Kidney epithelial cell (primary cell): ENCODE measurements around the gene AKT1. TPM values are rescaled to one million over a fixed set of nuclear protein-coding genes. Genes with fewer than 3 reads are reported as not detected.
"Not testable (repeated sequence)": the region's sequence is repeated elsewhere in the genome, so short reads cannot be mapped to it uniquely, and the experiment has no call there.

Experiments
- DNase-seq: peaks from one replicate; pipeline ENCODE4 v3.0.0-alpha.2; 2010; ENCODE audit warnings: low read depth
- H3K27me3 ChIP-seq: 2 replicates; pipeline ENCODE4 v1.6.0; 2011; ENCODE audit warnings: low read length; ENCODE audit not compliant: control insufficient read depth, insufficient read depth
- H3K36me3 ChIP-seq: 2 replicates; pipeline ENCODE4 v1.5.1; 2011; ENCODE audit warnings: low read length; ENCODE audit not compliant: control insufficient read depth, insufficient read depth
- H3K4me3 ChIP-seq: 2 replicates; pipeline ENCODE4 v1.5.1; 2011; ENCODE audit warnings: low read depth, mild to moderate bottlenecking, control low read depth, low read length
- total RNA-seq: library from RNA; depleted of rRNA; stranded (reverse); fragments of >200 nt; gene quantifications from 2 replicates; pipeline ENCODE4 v1.2.3, GENCODE V29; 2015
- TF ChIP-seq, protein P1 (sequence below): IDR thresholded peaks from 2 replicates; pipeline ENCODE4 v1.5.1; 2011; ENCODE audit warnings: mild to moderate bottlenecking, moderate library complexity, low read length, control low read depth, inconsistent platforms; ENCODE audit not compliant: insufficient read depth, poor library complexity, severe bottlenecking

AKT1 gene
- total RNA-seq, 1 donor from 2014 or later, result 144 TPM

GRCh38 chr14:104729835-104730181, 65.7 kb downstream of the AKT1 start:
- TF ChIP-seq, protein P1, sequence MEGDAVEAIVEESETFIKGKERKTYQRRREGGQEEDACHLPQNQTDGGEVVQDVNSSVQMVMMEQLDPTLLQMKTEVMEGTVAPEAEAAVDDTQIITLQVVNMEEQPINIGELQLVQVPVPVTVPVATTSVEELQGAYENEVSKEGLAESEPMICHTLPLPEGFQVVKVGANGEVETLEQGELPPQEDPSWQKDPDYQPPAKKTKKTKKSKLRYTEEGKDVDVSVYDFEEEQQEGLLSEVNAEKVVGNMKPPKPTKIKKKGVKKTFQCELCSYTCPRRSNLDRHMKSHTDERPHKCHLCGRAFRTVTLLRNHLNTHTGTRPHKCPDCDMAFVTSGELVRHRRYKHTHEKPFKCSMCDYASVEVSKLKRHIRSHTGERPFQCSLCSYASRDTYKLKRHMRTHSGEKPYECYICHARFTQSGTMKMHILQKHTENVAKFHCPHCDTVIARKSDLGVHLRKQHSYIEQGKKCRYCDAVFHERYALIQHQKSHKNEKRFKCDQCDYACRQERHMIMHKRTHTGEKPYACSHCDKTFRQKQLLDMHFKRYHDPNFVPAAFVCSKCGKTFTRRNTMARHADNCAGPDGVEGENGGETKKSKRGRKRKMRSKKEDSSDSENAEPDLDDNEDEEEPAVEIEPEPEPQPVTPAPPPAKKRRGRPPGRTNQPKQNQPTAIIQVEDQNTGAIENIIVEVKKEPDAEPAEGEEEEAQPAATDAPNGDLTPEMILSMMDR, result no peak
- no peak for DNase-seq
- no peak overlapping the region for H3K4me3 ChIP-seq
- H3K36me3 ChIP-seq, result no peaks in the 10 kb centered on the region
- peaks cover 12% of the 10 kb centered on the region for H3K27me3 ChIP-seq

DNA sequence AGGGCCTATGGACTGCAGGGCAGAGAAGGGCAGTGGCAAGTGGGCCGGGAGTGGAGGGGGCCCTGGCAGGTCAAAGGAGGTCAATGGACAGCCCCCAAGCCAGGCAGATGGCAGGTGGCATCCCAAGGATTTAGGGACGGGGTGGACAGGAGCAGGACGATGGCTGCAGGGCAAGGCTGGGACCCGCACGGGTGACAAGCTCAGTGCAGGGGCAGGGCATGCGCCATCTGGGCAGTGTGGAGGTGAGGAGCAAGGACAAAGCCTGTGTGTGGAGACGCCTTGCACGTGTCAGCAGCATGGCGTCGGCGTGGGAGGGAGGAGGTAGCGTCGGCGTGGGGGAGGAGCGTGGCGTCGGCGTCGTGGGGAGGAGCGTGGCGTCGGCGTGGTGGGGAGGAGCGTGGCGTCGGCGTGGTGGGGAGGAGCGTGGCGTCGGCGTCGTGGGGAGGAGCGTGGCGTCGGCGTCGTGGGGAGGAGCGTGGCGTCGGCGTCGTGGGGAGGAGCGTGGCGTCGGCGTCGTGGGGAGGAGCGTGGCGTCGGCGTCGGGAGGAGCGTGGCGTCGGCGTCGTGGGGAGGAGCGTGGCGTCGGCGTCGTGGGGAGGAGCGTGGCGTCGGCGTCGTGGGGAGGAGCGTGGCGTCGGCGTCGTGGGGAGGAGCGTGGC, 66.2 kb downstream of the AKT1 start:
- H3K36me3 ChIP-seq, H3K4me3 ChIP-seq, DNase-seq: not testable (repeated sequence)
- peaks cover 11% of the 10 kb centered on the region for H3K27me3 ChIP-seq

DNA sequence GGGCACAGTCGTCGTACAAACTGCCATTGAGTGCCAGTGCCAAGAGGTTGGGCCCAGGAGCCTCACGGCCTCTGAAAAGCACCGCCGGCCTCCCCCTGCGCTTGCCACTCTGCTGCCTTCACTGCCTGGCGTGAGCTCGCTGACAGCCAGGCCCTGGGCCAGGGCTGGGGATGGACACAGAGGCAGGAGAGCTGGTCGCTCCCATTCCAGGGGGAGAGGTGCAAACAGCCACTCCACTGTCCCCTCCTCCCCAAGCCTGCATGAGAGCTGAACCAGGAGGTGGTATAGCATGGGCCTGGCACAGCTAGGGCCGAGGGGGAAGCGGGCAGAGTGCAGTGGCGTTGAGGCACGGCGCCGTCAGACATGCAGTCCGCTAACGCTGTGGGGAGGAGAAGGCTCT, 66.9 kb downstream of the AKT1 start:
- peaks cover 11% of the 10 kb centered on the region for H3K27me3 ChIP-seq
- no peak overlapping the region for H3K4me3 ChIP-seq
- DNase-seq, result no peak
- no peaks in the 10 kb centered on the region for H3K36me3 ChIP-seq
- TF ChIP-seq, protein P1, result no peak

DNA sequence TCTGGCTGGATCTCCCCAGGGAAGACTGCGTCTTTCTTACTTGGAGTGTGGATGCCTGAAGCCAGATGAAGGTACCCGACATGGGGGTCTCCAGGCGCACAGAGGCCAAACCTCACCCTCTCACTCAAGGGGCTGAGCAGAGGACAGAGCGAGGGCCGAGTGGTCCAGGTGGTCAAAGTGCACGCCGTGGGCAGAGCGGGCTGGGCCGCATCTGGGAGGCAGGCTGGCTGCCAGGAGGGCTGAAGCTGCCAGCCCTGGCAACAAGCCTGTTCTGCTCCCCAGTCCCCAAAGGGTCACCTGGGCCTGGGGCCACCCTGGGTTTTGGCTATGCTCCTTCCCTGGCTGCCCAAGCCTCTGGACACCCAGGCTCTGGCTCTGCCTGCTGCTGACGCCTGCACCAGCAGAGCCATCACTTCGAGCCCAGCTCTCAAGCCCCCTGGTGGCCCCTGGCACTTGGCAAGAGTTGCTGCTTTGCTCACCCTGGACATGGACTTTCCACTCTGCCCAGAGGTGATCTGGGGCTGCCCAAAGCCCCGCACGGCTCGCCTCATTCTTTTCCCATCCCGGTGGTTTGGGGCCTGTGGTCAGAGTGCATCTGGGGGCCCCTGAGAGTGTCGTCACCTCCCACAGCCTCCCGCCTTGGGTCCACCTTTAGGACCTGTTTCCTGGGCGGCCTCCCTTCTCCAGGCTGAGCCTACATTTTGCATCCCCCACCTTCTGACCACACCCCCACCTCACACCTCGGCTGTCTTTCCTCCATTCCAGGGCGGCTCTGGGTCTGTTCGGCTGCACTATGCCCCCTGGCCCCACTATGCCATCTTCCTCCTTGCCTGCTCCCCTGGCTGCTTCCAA, 68.7 kb downstream of the AKT1 start:
- Histone ChIP-seq H3K27me3 (peaks cover 8% of the 10 kb centered on the region), H3K4me3 (no peak overlapping the region), H3K36me3 (no peaks in the 10 kb centered on the region)
- DNase-seq, result no peak
- TF ChIP-seq, protein P1, result no peak

GRCh38 chr14:104725772-104726548, 69.6 kb downstream of the AKT1 start:
- Histone ChIP-seq H3K27me3 (peaks cover 4% of the 10 kb centered on the region), H3K36me3 (no peaks in the 10 kb centered on the region), H3K4me3 (no peak overlapping the region)
- TF ChIP-seq, protein P1, result no peak
- DNase-seq, result no peak
